Retinal pigment epithelial cell (primary cell): ENCODE results near the gene HS6ST1.

ENCODE experiments used
- DNase-seq: peaks from one replicate; pipeline ENCODE4 v3.0.0-alpha.2; 2010; ENCODE audit warnings: low read depth
- H3K4me3 ChIP-seq: 2 replicates; pipeline ENCODE4 v1.5.1; 2011; ENCODE audit warnings: mild to moderate bottlenecking, low read length, control low read depth, moderate library complexity
- CTCF ChIP-seq: conservative IDR thresholded peaks from 2 replicates; pipeline ENCODE4 v1.5.1; 2011; ENCODE audit warnings: low read depth, low read length, control low read depth, inconsistent platforms

Gene HS6ST1

GRCh38 chr2:128318776-128319464, at the start of gene HS6ST1:
HS6ST1 (minus strand) TSS chr2:128318868; CDS start chr2:128318563, 305 bp downstream.
- TF ChIP-seq CTCF: no peak
- no peak for DNase-seq
- H3K4me3 ChIP-seq: peak within 1 kb of the TSS; percentile 61

GRCh38 chr2:128367601-128368359, 49.1 kb upstream of the HS6ST1 start:
- DNase-seq: no peak
- no peak for TF ChIP-seq CTCF
- no peak overlapping the region for H3K4me3 ChIP-seq

GRCh38 chr2:128366713-128367511, 48.2 kb upstream of the HS6ST1 start:
- no peak for DNase-seq
- H3K4me3 ChIP-seq: no peak overlapping the region
- no peak for TF ChIP-seq CTCF

- TF ChIP-seq CTCF: no peak
- DNase-seq: no peak
- no peak overlapping the region for H3K4me3 ChIP-seq
Measured at GRCh38 chr2:128365217-128365905, 46.7 kb upstream of the HS6ST1 start.

- H3K4me3 ChIP-seq: no peak overlapping the region
- no peak for TF ChIP-seq CTCF
- DNase-seq: no peak
Measured at GRCh38 chr2:128364441-128364911, 45.8 kb upstream of the HS6ST1 start.

GRCh38 chr2:128363934-128364361, 45.3 kb upstream of the HS6ST1 start:
- no peak for DNase-seq
- H3K4me3 ChIP-seq: no peak overlapping the region
- TF ChIP-seq CTCF: no peak
